Neural cell (in vitro differentiated cells): ENCODE results near the gene PHF12. TPM values are rescaled to one million over a fixed set of nuclear protein-coding genes. Genes with fewer than 3 reads are reported as not detected.

Experiments
- H2AFZ ChIP-seq: fragments of 200-600, 300-800 bp; sonication (generic), shearing (Covaris generic); 2 replicates; pipeline ENCODE4 v1.6.0; 2014; ENCODE audit warnings: low read depth, mild to moderate bottlenecking, antibody characterized with exemption, low read length, moderate library complexity
- H3F3A ChIP-seq: fragments of 200-600 bp; shearing (Covaris generic); 2 replicates; pipeline ENCODE4 v1.6.1; 2016; ENCODE audit warnings: mild to moderate bottlenecking, moderate library complexity, mixed read lengths, antibody characterized with exemption, low read length; ENCODE audit not compliant: insufficient read depth, poor library complexity, severe bottlenecking
- H3K27ac ChIP-seq: fragments of 200-600, 300-800 bp; sonication (generic), shearing (Covaris generic); 2 replicates; pipeline ENCODE4 v1.5.1; 2014; ENCODE audit warnings: mild to moderate bottlenecking, low read length, moderate library complexity
- H3K27me3 ChIP-seq: fragments of 300-800, 200-600 bp; sonication (generic), shearing (Covaris generic); 2 replicates; pipeline ENCODE4 v1.6.0; 2014; ENCODE audit warnings: mild to moderate bottlenecking, low read depth, low read length, moderate library complexity; ENCODE audit not compliant: insufficient read depth
- H3K36me3 ChIP-seq: fragments of 300-800, 200-600 bp; sonication (generic), shearing (Covaris generic); 2 replicates; pipeline ENCODE4 v1.5.1; 2014; ENCODE audit warnings: mild to moderate bottlenecking, antibody characterized with exemption, low read length, moderate library complexity; ENCODE audit not compliant: insufficient read depth
- H3K4me2 ChIP-seq: fragments of 300-800, 200-600 bp; sonication (generic), shearing (Covaris generic); 2 replicates; pipeline ENCODE4 v1.6.0; 2014; ENCODE audit warnings: mild to moderate bottlenecking, low read length
- H3K4me3 ChIP-seq: fragments of 300-800, 200-600 bp; sonication (generic), shearing (Covaris generic); 2 replicates; pipeline ENCODE4 v1.5.1; 2014; ENCODE audit warnings: mild to moderate bottlenecking, low read length, moderate library complexity
- H3K79me2 ChIP-seq: fragments of 200-600 bp; shearing (Covaris generic); replicated peaks from 2 replicates; pipeline ENCODE4 v1.6.0; 2014; ENCODE audit warnings: mild to moderate bottlenecking, low read length, moderate library complexity; ENCODE audit not compliant: insufficient read depth
- H3K9ac ChIP-seq: fragments of 300-800, 200-600 bp; sonication (generic), shearing (Covaris generic); 2 replicates; pipeline ENCODE4 v1.6.1; 2016; ENCODE audit warnings: mild to moderate bottlenecking, low read length, mixed read lengths
- H3K9me2 ChIP-seq: fragments of 200-600 bp; shearing (Covaris generic); 2 replicates; pipeline ENCODE4 v1.6.1; 2016; ENCODE audit warnings: mild to moderate bottlenecking, low read length, mixed read lengths; ENCODE audit not compliant: insufficient read depth
- H3K9me3 ChIP-seq: fragments of 200-600, 300-800 bp; sonication (generic), shearing (Covaris generic); 2 replicates; pipeline ENCODE4 v1.6.1; 2016; ENCODE audit warnings: mild to moderate bottlenecking, mixed run types, low read length, moderate library complexity, mixed read lengths
- H4K20me1 ChIP-seq: fragments of 200-600 bp; shearing (Covaris generic); 2 replicates; pipeline ENCODE4 v1.6.1; 2016; ENCODE audit warnings: mild to moderate bottlenecking, mixed run types; ENCODE audit not compliant: insufficient read depth
- EP300 ChIP-seq: fragments of 450-650 bp; conservative IDR thresholded peaks from 2 replicates; pipeline ENCODE4 v1.6.1; 2014; ENCODE audit warnings: antibody characterized with exemption, mild to moderate bottlenecking, moderate library complexity; ENCODE audit not compliant: poor library complexity, severe bottlenecking
- EZH2 ChIP-seq: fragments of 200-600, 300-800 bp; shearing (Covaris generic), sonication (generic); IDR thresholded peaks from 2 replicates; pipeline ENCODE4 v1.6.1; 2014; ENCODE audit warnings: antibody characterized with exemption, low read length, borderline replicate concordance, mild to moderate bottlenecking; ENCODE audit not compliant: insufficient read depth, poor library complexity, severe bottlenecking
- MXI1 ChIP-seq: fragments of 450-650 bp; conservative IDR thresholded peaks from 2 replicates; pipeline ENCODE4 v1.6.1; 2014; ENCODE audit warnings: antibody characterized with exemption, mild to moderate bottlenecking; ENCODE audit not compliant: poor library complexity, severe bottlenecking
- POLR2AphosphoS5 ChIP-seq: IDR thresholded peaks from 2 replicates; pipeline ENCODE4 v1.6.1; 2012
- RAD21 ChIP-seq: fragments of 450-650 bp; conservative IDR thresholded peaks from 2 replicates; pipeline ENCODE4 v1.6.1; 2014; ENCODE audit warnings: antibody characterized with exemption, mild to moderate bottlenecking, moderate library complexity
- SMC3 ChIP-seq: fragments of 450-650 bp; conservative IDR thresholded peaks from 2 replicates; pipeline ENCODE4 v1.6.1; 2014; ENCODE audit warnings: antibody characterized with exemption, mild to moderate bottlenecking, moderate library complexity; ENCODE audit not compliant: poor library complexity
- TAF1 ChIP-seq: IDR thresholded peaks from 2 replicates; pipeline ENCODE4 v1.6.1; 2012; ENCODE audit warnings: low read depth
- polyA plus RNA-seq: library from polyadenylated mRNA; depleted of rRNA; stranded (reverse); fragments of >200 nt; gene quantifications from 2 replicates; pipeline ENCODE4 v1.2.3, GENCODE V29; 2014
- TF ChIP-seq, protein P1 (sequence below): IDR thresholded peaks from 2 replicates; pipeline ENCODE4 v1.6.1; 2012; ENCODE audit warnings: borderline replicate concordance

Gene PHF12
- polyA plus RNA-seq, 1 donor from 2014 or later = 10.4 TPM

DNA sequence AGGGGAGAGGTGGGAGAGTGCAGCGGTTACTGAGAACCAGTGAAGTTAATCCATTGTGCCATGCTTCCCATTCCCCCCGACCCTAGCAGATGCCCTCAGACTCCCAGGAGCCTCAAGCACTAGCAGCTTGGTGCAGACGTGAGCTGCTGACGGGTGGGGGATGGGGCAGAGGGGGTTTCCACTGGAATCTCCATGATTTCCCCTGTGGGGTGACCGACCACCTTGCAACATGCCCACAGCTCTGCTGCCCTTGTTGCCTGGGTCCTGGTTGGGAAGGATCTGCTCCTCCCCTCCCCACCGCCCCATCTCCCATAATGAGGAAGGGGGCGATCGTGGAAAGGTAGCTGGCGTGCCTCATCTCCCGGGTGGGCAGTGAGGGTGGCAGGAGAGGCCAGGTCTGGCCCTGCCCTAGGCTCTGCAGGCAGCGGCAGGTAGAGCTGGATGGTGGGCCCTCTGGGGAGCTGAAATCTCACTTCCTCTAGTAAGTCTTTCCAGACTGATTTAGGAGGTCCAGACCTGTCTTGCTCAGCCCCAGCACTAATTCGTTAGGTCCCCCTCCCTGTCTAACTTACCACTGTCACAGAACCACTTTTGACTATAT lies 63.3 kb downstream of the PHF12 start:
- no peaks in the 10 kb centered on the region for H3F3A ChIP-seq
- no peak overlapping the region for H2AFZ ChIP-seq
- H3K9me2 ChIP-seq = no peaks in the 10 kb centered on the region
- H3K4me2 ChIP-seq = no peak overlapping the region
- TF ChIP-seq EZH2 = no peak
- TF ChIP-seq EP300 = no peak
- TF ChIP-seq TAF1 = no peak
- TF ChIP-seq SMC3 = no peak
- TF ChIP-seq RAD21 = no peak
- TF ChIP-seq, protein P1, sequence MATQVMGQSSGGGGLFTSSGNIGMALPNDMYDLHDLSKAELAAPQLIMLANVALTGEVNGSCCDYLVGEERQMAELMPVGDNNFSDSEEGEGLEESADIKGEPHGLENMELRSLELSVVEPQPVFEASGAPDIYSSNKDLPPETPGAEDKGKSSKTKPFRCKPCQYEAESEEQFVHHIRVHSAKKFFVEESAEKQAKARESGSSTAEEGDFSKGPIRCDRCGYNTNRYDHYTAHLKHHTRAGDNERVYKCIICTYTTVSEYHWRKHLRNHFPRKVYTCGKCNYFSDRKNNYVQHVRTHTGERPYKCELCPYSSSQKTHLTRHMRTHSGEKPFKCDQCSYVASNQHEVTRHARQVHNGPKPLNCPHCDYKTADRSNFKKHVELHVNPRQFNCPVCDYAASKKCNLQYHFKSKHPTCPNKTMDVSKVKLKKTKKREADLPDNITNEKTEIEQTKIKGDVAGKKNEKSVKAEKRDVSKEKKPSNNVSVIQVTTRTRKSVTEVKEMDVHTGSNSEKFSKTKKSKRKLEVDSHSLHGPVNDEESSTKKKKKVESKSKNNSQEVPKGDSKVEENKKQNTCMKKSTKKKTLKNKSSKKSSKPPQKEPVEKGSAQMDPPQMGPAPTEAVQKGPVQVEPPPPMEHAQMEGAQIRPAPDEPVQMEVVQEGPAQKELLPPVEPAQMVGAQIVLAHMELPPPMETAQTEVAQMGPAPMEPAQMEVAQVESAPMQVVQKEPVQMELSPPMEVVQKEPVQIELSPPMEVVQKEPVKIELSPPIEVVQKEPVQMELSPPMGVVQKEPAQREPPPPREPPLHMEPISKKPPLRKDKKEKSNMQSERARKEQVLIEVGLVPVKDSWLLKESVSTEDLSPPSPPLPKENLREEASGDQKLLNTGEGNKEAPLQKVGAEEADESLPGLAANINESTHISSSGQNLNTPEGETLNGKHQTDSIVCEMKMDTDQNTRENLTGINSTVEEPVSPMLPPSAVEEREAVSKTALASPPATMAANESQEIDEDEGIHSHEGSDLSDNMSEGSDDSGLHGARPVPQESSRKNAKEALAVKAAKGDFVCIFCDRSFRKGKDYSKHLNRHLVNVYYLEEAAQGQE = no peak
- H3K27me3 ChIP-seq = no peaks in the 10 kb centered on the region
- no peaks in the 10 kb centered on the region for H3K36me3 ChIP-seq
- H3K79me2 ChIP-seq = no peaks in the 10 kb centered on the region
- no peaks in the 10 kb centered on the region for H4K20me1 ChIP-seq
- no peak overlapping the region for H3K27ac ChIP-seq
- no peaks in the 10 kb centered on the region for H3K9me3 ChIP-seq
- no peak overlapping the region for H3K4me3 ChIP-seq
- no peak overlapping the region for H3K9ac ChIP-seq

DNA sequence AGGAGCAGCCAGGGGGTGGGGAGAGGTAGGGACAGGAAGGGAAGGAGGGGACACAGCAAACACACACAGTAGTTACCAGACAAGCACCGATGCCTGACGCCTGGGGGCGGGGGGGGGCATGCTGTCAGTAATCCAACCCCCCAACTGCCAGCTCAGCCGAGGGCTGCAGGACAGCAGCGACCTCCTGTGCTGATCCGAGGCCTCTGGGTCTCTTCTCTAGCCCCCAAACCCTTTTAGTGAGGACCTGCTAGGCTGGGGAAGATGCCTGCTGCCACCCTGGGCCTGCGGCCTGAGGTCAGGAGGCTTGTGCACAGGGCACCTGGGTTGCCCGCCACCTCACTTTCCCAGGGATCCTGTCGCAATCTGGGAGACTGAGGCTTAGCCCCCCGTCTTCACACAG lies 65.4 kb downstream of the PHF12 start:
- Histone ChIP-seq H3K27me3 (no peaks in the 10 kb centered on the region), H3K9ac (no peak overlapping the region), H3F3A (no peaks in the 10 kb centered on the region), H3K9me3 (no peaks in the 10 kb centered on the region), H3K27ac (no peak overlapping the region), H3K9me2 (no peaks in the 10 kb centered on the region), H3K36me3 (no peaks in the 10 kb centered on the region), H3K4me2 (no peak overlapping the region), H2AFZ (no peak overlapping the region), H3K4me3 (no peak overlapping the region), H3K79me2 (no peaks in the 10 kb centered on the region), H4K20me1 (no peaks in the 10 kb centered on the region)
- no peak for TF ChIP-seq EP300
- no peak for TF ChIP-seq EZH2
- TF ChIP-seq TAF1 = no peak
- no peak for TF ChIP-seq MXI1
- TF ChIP-seq POLR2AphosphoS5 = no peak

DNA sequence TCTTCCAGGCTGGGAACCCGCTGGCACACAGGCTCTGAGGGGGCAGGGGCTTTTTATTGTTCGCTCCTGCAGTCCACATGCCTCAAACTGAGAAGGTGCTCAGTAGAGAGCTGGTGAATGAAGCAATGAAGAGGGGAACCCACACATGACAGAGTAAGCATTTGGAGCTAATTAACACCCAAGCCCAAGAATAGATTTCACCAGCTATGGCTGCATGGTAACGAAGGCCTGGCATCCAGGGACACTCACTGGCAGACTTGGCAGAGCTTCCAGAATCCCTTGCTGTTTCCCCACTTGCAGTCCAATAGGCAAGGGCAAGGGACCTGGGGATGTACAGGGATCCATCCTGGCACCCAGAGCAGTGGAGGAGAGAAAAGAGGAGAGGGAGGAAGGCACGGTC lies 66.0 kb downstream of the PHF12 start:
- no peaks in the 10 kb centered on the region for H3K36me3 ChIP-seq
- no peaks in the 10 kb centered on the region for H3K9me3 ChIP-seq
- H4K20me1 ChIP-seq = no peaks in the 10 kb centered on the region
- no peak overlapping the region for H3K27ac ChIP-seq
- no peak overlapping the region for H2AFZ ChIP-seq
- no peaks in the 10 kb centered on the region for H3F3A ChIP-seq
- no peak for TF ChIP-seq MXI1
- H3K4me3 ChIP-seq = no peak overlapping the region
- H3K9ac ChIP-seq = no peak overlapping the region
- no peaks in the 10 kb centered on the region for H3K9me2 ChIP-seq
- H3K79me2 ChIP-seq = no peaks in the 10 kb centered on the region
- H3K4me2 ChIP-seq = no peak overlapping the region
- H3K27me3 ChIP-seq = no peaks in the 10 kb centered on the region
